ENCODE data around the gene PRPS1.

- TF ChIP-seq CTCF (optimal IDR thresholded peaks at IDR 0.05 in 1 of 3, IDR thresholded peaks at IDR 0.05 in 1 of 3, conservative IDR thresholded peaks at IDR 0.05 in 1 of 3; ENCODE audit: extremely low read depth in 1 of 3, insufficient read depth in 2 of 3, low read length in 3 of 3), result no peak
- TF ChIP-seq EZH2 (IDR thresholded peaks at IDR 0.05; ENCODE audit: low read length), result no peak
Measured at GRCh38 chrX:107603429-107604159, 24.7 kb upstream of the PRPS1 start.
